ENCODE measurements around the gene MVK.

GRCh38 chr12:109535231-109535862, 38.2 kb upstream of the MVK start:
- TF ChIP-seq CTCF (IDR thresholded peaks at IDR 0.05) (no peak), USF2 (IDR thresholded peaks at IDR 0.05; ENCODE audit: borderline replicate concordance, low read depth, low read length) (no peak), MEF2A (IDR thresholded peaks at IDR 0.05; ENCODE audit: borderline replicate concordance, low read depth) (no peak), CHD2 (IDR thresholded peaks at IDR 0.05; ENCODE audit: low read length, partially characterized antibody) (no peak), POLR2AphosphoS5 (IDR thresholded peaks at IDR 0.05; ENCODE audit: low read depth, low read length) (no peak), EZH2phosphoT487 (IDR thresholded peaks at IDR 0.05; ENCODE audit: borderline replicate concordance, low read depth) (no peak), JUND (IDR thresholded peaks at IDR 0.05) (no peak), NFIC (IDR thresholded peaks at IDR 0.05; ENCODE audit: borderline replicate concordance) (no peak), FOXM1 (IDR thresholded peaks at IDR 0.05; ENCODE audit: low read depth) (no peak), MAX (IDR thresholded peaks at IDR 0.05; ENCODE audit: low read depth) (no peak), TAF1 (IDR thresholded peaks at IDR 0.05; ENCODE audit: borderline replicate concordance, low read depth, low read length) (no peak), PBX3 (IDR thresholded peaks at IDR 0.05) (no peak)
